HepG2 (cell line): Measurements from ENCODE around the gene INAFM1. TPM values are rescaled to one million over a fixed set of nuclear protein-coding genes. Genes with fewer than 3 reads are reported as not detected.

Experiments
- EP300 ChIP-seq, 3 experiments: sonication (generic) in 1 of 3; formaldehyde crosslinking in 1 of 3; IDR thresholded peaks; 2 replicates each; pipeline versions ENCODE4 v1.5.1 to v1.6.1; 2011 to 2020; ENCODE audit warnings: low read depth in 2 of 3, low read length in 2 of 3, borderline replicate concordance in 1 of 3, improper control_type of control experiment in 1 of 3, mild to moderate bottlenecking in 1 of 3, missing genetic modification reagents in 1 of 3, moderate library complexity in 1 of 3
- GABPB1 ChIP-seq: IDR thresholded peaks from 2 replicates; pipeline ENCODE4 v1.6.1; 2016; ENCODE audit warnings: mild to moderate bottlenecking, missing genetic modification reagents, moderate library complexity, missing compliant biosample characterization
- HMGA1 ChIP-seq: sonication (generic); formaldehyde crosslinking; conservative IDR thresholded peaks from 2 replicates; pipeline ENCODE4 v1.4.0; 2020; ENCODE audit warnings: missing genetic modification reagents
- HNRNPK ChIP-seq: fragments of 200-400 bp; formaldehyde crosslinking; IDR thresholded peaks from 2 replicates; pipeline ENCODE4 v1.6.1; 2018; ENCODE audit warnings: low read length, low read depth, moderate library complexity, mild to moderate bottlenecking; ENCODE audit not compliant: poor library complexity, severe bottlenecking
- HNRNPUL1 ChIP-seq: fragments of 200-400 bp; formaldehyde crosslinking; IDR thresholded peaks from 2 replicates; pipeline ENCODE4 v1.6.1; 2017; ENCODE audit warnings: low read depth, mild to moderate bottlenecking, low read length, moderate library complexity
- HOXA3 ChIP-seq: sonication (generic); formaldehyde crosslinking; IDR thresholded peaks from 2 replicates; pipeline ENCODE4 v1.5.0; 2020; ENCODE audit warnings: missing genetic modification reagents
- IKZF1 ChIP-seq: fragments of 450-650 bp; IDR thresholded peaks from 2 replicates; pipeline ENCODE4 v1.7.1; 2016
- KLF9 ChIP-seq: IDR thresholded peaks from 2 replicates; pipeline ENCODE4 v1.6.1; 2016; ENCODE audit warnings: low read depth
- MED1 ChIP-seq: sonication (generic); formaldehyde crosslinking; IDR thresholded peaks from 2 replicates; pipeline ENCODE4 v1.4.0; 2020; ENCODE audit warnings: missing genetic modification reagents
- NR2F1 ChIP-seq, 2 experiments: fragments of 450-650 bp in 1 of 2; formaldehyde crosslinking in 1 of 2; IDR thresholded peaks; 2 replicates each; pipeline versions ENCODE4 v1.5.0 to v1.6.1; 2016 to 2020; ENCODE audit warnings: mild to moderate bottlenecking in 1 of 2, missing compliant biosample characterization in 1 of 2, missing genetic modification reagents in 1 of 2, moderate library complexity in 1 of 2
- PAF1 ChIP-seq: IDR thresholded peaks from 2 replicates; pipeline ENCODE4 v1.6.1; 2016; ENCODE audit warnings: missing genetic modification reagents, missing compliant biosample characterization
- PITX1 ChIP-seq: sonication (generic); formaldehyde crosslinking; IDR thresholded peaks from 2 replicates; pipeline ENCODE4 v1.5.1; 2020; ENCODE audit warnings: mild to moderate bottlenecking, missing genetic modification reagents
- SALL2 ChIP-seq: sonication (generic); formaldehyde crosslinking; IDR thresholded peaks from 2 replicates; pipeline ENCODE4 v1.8.1; 2023; ENCODE audit warnings: mild to moderate bottlenecking, missing genetic modification reagents, inconsistent platforms
- SATB2 ChIP-seq: sonication (generic); formaldehyde crosslinking; IDR thresholded peaks from 2 replicates; pipeline ENCODE4 v1.5.0; 2020; ENCODE audit warnings: missing genetic modification reagents
- SIX4 ChIP-seq: sonication (generic); formaldehyde crosslinking; IDR thresholded peaks from 2 replicates; pipeline ENCODE4 v1.4.0; 2020; ENCODE audit warnings: missing genetic modification reagents
- SOX5 ChIP-seq: IDR thresholded peaks from 2 replicates; pipeline ENCODE4 v1.6.1; 2016; ENCODE audit warnings: borderline replicate concordance
- SYNCRIP ChIP-seq: fragments of 200-400 bp; formaldehyde crosslinking; IDR thresholded peaks from 2 replicates; pipeline ENCODE4 v1.6.1; 2018; ENCODE audit warnings: mild to moderate bottlenecking, low read depth, low read length; ENCODE audit not compliant: insufficient read depth
- ZNF121 ChIP-seq: sonication (generic); formaldehyde crosslinking; IDR thresholded peaks from 2 replicates; pipeline ENCODE4 v1.5.0; 2020; ENCODE audit warnings: mild to moderate bottlenecking, missing genetic modification reagents
- ZNF180 ChIP-seq: sonication (generic); formaldehyde crosslinking; IDR thresholded peaks from 2 replicates; pipeline ENCODE4 v1.4.0; 2020; ENCODE audit warnings: low read depth, missing genetic modification reagents, borderline replicate concordance
- ZNF282 ChIP-seq: fragments of 450-650 bp; IDR thresholded peaks from 2 replicates; pipeline ENCODE4 v1.6.1; 2018; ENCODE audit not compliant: partially characterized antibody
- ZNF432 ChIP-seq: sonication (generic); formaldehyde crosslinking; IDR thresholded peaks from 2 replicates; pipeline ENCODE4 v1.5.0; 2020; ENCODE audit warnings: missing genetic modification reagents, mild to moderate bottlenecking, borderline replicate concordance
- ZNF558 ChIP-seq: sonication (generic); formaldehyde crosslinking; IDR thresholded peaks from 2 replicates; pipeline ENCODE4 v1.9.0; 2022; ENCODE audit warnings: mild to moderate bottlenecking, missing genetic modification reagents, borderline replicate concordance
- ZNF879 ChIP-seq: sonication (generic); formaldehyde crosslinking; IDR thresholded peaks from 2 replicates; pipeline ENCODE4 v1.8.1; 2023; ENCODE audit warnings: missing genetic modification reagents
- polyA plus RNA-seq, 8 experiments: library from polyadenylated mRNA; depleted of rRNA in 3 of 8; stranded (reverse) in 7 of 8; unstranded in 1 of 8; fragments of >200 nt; fragmentation: Illumina TruSeq in 4 of 8; extraction: Trizol in 4 of 8; gene quantifications; 2 replicates each; pipeline versions ENCODE4 v1.2.1 to v1.2.3, GENCODE V29; 2011 to 2016; ENCODE audit warnings: low read depth in 4 of 8, missing spikeins in 1 of 8, mixed read lengths in 1 of 8; ENCODE audit not compliant: insufficient read depth in 1 of 8
- total RNA-seq, 5 experiments: library from RNA; depleted of rRNA; stranded (reverse); fragments of >200 nt; fragmentation: Illumina TruSeq; extraction: Trizol; gene quantifications; 2 replicates each; pipeline ENCODE4 v1.2.3, GENCODE V29; 2016; ENCODE audit warnings: low read depth in 1 of 5
- TF ChIP-seq, protein P1 (sequence below): sonication (generic); formaldehyde crosslinking; conservative IDR thresholded peaks from 2 replicates; pipeline ENCODE4 v1.8.0; 2022; ENCODE audit warnings: low read depth, missing genetic modification reagents
- TF ChIP-seq, protein P2 (sequence below): sonication (generic); formaldehyde crosslinking; IDR thresholded peaks from 2 replicates; pipeline ENCODE4 v1.5.1; 2020; ENCODE audit warnings: mild to moderate bottlenecking, missing genetic modification reagents, borderline replicate concordance

Gene INAFM1
- total and polyA plus RNA-seq, 2 of the 13 experiments (the other 11 are each of a cell fraction or from before 2014, with no cell fraction given), result 0.88 to 1.9 TPM

DNA sequence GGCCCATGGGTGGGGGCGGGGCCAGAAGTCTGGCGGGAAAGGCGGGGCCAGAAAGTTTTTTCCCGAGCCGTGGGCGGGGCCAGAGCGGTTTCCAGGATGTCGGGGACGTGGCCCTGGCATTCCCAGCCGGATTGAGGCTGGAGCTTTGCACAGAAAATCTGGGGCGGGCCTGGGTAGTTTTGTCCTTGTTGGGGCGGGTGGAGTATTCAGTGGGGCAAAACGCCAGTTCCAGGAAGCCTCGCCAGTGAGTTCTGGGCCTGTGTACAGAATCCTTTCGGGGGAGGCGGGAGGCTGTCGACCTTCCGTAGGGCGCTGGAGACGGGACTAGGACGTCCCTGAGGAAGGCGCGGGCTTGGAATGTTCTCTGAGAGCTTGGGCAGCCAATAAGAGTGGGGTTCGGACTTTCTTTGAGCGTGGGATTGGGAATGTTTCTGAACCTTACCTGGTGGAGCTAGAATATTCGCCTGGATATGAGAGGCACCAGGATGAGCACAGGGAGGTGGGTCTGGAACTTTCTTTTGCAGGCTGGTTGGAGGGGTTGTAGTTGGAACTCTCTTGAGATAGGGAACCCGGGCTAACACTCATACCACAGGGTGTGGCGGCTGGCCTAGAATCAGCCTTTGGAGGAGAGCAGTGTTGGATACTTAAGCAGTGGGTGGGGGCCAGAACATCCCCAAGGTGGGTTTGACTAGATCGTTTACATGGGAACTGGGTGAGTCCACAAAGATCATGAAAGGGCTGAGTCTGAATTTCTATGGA is 17.1 kb upstream of the INAFM1 start (continued):
- 0 out of 2 replicates have a peak, but pooled peaks have one; percentile 5 for TF ChIP-seq GABPB1
- TF ChIP-seq, protein P1, sequence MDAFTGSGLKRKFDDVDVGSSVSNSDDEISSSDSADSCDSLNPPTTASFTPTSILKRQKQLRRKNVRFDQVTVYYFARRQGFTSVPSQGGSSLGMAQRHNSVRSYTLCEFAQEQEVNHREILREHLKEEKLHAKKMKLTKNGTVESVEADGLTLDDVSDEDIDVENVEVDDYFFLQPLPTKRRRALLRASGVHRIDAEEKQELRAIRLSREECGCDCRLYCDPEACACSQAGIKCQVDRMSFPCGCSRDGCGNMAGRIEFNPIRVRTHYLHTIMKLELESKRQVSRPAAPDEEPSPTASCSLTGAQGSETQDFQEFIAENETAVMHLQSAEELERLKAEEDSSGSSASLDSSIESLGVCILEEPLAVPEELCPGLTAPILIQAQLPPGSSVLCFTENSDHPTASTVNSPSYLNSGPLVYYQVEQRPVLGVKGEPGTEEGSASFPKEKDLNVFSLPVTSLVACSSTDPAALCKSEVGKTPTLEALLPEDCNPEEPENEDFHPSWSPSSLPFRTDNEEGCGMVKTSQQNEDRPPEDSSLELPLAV (CRISPR knock-in tag), result no peak
- TF ChIP-seq SIX4, result no peak
- TF ChIP-seq PAF1 (CRISPR knock-in tag), result no peak
- TF ChIP-seq PITX1, result no peak
- no peak for TF ChIP-seq KLF9 (CRISPR knock-in tag)
- TF ChIP-seq HOXA3, result peak; percentile 6; the same call in 1 of the 2 replicates
- TF ChIP-seq ZNF558 (CRISPR knock-in tag), result no peak
- TF ChIP-seq SALL2 (CRISPR knock-in tag), result no peak
- TF ChIP-seq ZNF282, result no peak
- no peak for TF ChIP-seq ZNF180 (CRISPR knock-in tag)
- TF ChIP-seq SOX5, result no peak
- no peak for TF ChIP-seq HMGA1 (CRISPR knock-in tag)
- no peak for TF ChIP-seq SYNCRIP
- TF ChIP-seq SATB2 (CRISPR knock-in tag), result no peak
- no peak for TF ChIP-seq ZNF432
- TF ChIP-seq HNRNPK, result no peak
- peak; percentile 35; the same call in 1 of the 2 replicates for TF ChIP-seq MED1
- TF ChIP-seq, protein P2, sequence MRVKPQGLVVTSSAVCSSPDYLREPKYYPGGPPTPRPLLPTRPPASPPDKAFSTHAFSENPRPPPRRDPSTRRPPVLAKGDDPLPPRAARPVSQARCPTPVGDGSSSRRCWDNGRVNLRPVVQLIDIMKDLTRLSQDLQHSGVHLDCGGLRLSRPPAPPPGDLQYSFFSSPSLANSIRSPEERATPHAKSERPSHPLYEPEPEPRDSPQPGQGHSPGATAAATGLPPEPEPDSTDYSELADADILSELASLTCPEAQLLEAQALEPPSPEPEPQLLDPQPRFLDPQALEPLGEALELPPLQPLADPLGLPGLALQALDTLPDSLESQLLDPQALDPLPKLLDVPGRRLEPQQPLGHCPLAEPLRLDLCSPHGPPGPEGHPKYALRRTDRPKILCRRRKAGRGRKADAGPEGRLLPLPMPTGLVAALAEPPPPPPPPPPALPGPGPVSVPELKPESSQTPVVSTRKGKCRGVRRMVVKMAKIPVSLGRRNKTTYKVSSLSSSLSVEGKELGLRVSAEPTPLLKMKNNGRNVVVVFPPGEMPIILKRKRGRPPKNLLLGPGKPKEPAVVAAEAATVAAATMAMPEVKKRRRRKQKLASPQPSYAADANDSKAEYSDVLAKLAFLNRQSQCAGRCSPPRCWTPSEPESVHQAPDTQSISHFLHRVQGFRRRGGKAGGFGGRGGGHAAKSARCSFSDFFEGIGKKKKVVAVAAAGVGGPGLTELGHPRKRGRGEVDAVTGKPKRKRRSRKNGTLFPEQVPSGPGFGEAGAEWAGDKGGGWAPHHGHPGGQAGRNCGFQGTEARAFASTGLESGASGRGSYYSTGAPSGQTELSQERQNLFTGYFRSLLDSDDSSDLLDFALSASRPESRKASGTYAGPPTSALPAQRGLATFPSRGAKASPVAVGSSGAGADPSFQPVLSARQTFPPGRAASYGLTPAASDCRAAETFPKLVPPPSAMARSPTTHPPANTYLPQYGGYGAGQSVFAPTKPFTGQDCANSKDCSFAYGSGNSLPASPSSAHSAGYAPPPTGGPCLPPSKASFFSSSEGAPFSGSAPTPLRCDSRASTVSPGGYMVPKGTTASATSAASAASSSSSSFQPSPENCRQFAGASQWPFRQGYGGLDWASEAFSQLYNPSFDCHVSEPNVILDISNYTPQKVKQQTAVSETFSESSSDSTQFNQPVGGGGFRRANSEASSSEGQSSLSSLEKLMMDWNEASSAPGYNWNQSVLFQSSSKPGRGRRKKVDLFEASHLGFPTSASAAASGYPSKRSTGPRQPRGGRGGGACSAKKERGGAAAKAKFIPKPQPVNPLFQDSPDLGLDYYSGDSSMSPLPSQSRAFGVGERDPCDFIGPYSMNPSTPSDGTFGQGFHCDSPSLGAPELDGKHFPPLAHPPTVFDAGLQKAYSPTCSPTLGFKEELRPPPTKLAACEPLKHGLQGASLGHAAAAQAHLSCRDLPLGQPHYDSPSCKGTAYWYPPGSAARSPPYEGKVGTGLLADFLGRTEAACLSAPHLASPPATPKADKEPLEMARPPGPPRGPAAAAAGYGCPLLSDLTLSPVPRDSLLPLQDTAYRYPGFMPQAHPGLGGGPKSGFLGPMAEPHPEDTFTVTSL (CRISPR knock-in tag), result no peak
- TF ChIP-seq ZNF121 (CRISPR knock-in tag), result peak; percentile 83
- no peak for TF ChIP-seq ZNF879 (CRISPR knock-in tag)
- no peak for TF ChIP-seq NR2F1 (CRISPR knock-in tag; IDR thresholded peaks at IDR 0.05)
- TF ChIP-seq IKZF1, result no peak
- no peak for TF ChIP-seq HNRNPUL1
- TF ChIP-seq EP300 (IDR thresholded peaks at IDR 0.05; ENCODE audit: low read depth in 2 of 2, low read length in 2 of 2), result no peak
- no peak for TF ChIP-seq EP300 (CRISPR knock-in tag; IDR thresholded peaks at IDR 0.05; ENCODE audit: borderline replicate concordance)
